HG02678 (cell line): ENCODE measurements around the gene PREX1.

ENCODE experiments used
- ATAC-seq: cut with Tn5 transposase; IDR thresholded peaks from one replicate; pipeline ENCODE4 v1.9.1; 2021; ENCODE audit warnings: mild to moderate bottlenecking, moderate library complexity; ENCODE audit not compliant: unreplicated experiment

The PREX1 gene

DNA sequence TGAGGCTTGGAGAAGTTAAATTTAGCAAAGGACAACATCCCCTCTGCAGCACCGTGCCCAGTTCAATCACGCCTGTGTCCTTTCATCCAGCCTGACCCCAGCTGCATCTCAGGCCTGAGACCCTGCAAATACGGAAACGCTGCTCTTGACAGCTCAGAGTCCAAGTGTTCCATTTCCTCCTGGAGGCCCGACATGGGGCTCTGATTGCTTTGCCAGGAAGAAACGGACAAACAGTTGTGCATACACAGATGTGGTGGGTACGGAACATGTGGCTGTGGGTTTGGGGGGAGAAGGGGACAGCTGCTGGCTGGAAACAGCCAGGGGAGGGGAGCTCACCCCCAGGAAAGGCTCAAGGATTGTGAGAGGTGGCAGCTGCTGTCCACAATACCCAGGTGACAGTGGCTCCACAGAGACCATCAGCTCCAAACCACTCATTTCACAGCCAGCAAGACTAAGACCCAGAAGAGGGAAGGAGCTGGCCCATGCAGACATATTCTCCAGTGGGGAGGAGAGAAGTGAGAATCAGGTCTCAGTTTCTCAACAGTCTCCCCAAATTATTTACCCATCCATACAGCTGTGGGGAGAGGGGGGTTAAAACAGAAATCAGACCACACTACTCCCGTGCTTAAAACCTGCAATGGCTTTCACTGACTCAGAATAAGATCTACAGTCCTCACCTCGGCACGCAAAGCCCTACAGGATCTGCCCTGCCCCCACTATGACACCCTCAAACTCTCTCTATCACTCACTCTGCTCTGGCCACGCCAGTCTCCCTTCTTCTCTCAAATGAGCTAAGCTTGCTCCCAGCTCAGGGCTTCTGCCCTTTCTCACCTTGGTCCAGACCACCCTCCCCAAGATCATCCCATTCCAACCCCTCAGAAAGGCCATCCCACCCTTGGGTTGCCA is 89.1 kb downstream of the PREX1 start:
- peak; percentile 61 for ATAC-seq

DNA sequence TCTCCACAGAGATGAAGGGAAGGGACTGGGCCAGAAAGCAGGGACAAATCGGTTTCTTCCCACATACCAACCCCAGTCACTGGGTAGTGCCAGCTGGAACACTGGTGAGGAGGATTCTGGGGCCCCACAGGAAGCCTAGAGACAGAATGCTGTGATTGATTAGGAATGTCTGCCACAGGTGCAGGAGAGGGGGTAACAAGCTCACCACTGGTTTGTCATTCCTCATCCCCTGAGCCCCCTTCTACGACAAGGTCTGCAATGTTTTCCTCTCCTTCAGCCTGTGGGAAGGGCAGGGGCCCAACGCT is 89.8 kb downstream of the PREX1 start:
- no peak for ATAC-seq

DNA sequence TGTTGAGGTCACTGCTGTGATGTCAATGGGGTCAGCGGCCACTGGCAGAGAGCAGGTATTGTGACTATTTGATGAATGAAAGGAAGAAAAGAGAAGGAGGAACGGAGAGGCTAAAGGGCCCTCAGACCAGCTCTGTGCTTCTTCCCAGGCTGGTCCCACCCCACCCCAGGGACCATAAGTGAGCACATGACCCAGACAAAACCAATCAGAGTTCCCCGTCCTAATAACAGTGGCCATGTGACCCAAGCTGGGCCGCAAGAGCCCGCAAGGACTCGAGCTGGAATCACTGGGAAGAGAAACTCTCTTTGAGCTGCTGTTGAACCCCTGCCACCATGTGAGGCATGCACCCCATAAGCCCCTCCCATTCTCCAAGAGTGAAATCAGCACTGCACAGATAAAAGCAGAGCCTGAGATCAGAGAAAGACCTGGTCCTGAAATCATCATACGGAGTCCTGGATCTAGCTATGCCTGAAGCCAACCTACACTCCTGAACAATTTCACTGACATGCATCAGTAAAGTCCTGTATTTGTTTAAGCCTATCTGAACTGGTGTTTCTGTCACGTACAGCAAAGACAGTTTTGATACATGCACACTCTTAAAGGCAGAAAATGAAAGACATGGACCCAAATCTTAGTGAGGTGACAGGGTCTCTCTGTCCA is 90.2 kb downstream of the PREX1 start:
- no peak for ATAC-seq

DNA sequence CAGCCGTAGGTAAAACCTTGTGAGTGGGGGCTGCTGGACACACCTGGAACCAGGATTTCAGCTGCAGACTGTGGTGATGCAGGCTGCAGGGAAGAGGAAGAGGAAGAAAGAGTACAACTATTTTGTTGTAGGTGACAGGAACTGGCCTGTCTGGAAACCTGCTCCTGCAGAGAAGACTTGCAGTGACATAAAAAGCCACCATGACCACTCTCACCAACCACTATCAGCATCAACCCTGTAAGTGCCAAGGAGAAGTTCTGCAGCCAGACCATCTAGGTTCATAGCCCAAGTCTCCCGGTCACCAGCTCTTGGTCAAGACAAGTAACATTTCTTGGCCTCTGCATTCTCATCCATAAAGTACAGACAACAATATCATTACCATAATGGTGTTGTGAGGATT is 91.2 kb downstream of the PREX1 start:
- no peak for ATAC-seq

DNA sequence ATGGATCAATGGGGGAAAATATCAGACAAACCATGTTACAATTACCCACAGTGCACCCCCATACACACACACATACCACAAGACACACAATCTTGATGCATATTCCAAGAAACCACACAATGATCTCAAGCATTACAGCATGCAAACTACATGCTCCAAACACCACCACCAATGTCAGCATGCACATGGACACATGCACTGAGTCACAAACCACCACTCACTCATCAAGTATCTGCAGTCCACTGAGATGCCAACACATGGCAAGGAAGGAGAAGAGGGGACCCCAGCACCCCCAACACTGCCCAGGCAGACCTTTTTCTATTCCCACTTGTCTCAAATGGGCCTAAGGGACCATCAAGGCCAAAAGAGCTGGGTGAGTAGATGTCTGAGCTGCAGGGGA is 91.6 kb downstream of the PREX1 start:
- no peak for ATAC-seq

DNA sequence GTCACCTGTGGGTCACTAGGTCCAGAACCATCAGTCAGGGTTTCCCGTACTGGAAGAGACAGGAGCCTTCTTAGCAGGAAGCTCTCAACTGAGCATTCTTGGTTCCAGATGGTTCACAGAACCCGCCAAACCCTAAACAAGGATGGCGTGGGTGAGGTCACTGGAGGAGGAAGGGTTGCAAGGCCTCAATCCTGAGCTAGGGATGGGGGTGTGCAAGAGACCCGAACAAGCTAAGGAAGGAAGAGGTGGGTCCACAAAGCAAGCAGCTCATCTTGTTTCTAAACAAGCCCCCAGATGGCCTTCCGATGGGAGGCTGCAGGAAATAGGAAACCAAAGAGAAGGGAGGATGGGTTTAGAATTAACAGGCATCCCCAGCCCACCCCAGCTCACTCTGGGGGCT is 92.7 kb downstream of the PREX1 start:
- no peak for ATAC-seq

DNA sequence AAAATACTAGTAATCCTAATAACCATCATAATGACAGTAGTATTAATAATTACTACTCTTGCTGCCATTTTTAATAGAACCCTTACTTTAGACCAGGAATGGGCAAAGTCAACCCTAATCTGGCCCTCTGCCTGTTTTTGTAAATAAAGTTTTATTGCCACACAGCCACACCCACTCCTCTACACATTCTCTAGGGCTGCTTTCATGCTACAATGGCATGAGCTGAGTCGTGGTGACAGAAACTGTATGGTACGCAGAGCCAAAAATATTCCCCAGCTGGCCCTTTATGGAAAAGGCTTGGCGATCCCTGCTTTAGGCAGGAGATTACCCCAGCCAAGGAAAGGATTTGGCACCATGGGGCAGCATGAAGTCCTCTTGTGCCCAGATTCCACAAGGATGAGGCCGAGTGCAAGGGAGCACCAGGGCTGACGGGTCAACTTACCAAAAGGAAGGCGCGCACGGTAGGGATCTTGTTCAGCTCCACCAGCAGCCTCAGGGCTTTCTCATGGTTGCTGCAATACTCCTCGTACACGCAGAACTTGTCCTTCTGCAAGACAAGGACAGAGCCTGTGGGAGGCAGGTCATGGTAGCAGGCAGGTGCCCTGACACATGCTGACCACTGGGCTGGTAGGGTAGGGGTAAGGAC is 93.6 kb downstream of the PREX1 start:
- no peak for ATAC-seq

DNA sequence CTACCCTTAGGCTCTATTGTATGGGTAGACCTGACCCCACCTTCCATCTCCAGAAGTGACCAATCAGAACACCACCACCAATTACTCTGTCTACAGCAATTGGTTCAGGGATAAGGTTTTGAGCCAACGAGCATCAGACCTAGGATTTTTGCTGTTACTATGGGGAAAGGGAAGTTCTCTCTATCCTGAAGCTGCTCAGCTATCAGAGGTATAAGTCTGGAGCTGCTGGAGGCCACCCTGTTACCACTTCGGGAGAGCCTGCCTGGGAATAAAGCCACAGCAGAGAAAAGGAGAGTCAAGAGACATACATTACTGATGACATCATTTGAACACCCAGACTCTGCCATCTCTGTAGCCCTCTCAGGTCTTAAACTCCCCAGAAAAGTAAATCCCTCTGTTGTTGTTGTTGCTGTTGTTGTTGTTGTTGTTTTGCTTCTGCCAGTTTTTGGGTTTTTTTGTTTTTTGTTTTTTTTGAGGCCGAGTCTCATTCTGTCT is 94.5 kb downstream of the PREX1 start:
- ATAC-seq, result no peak

DNA sequence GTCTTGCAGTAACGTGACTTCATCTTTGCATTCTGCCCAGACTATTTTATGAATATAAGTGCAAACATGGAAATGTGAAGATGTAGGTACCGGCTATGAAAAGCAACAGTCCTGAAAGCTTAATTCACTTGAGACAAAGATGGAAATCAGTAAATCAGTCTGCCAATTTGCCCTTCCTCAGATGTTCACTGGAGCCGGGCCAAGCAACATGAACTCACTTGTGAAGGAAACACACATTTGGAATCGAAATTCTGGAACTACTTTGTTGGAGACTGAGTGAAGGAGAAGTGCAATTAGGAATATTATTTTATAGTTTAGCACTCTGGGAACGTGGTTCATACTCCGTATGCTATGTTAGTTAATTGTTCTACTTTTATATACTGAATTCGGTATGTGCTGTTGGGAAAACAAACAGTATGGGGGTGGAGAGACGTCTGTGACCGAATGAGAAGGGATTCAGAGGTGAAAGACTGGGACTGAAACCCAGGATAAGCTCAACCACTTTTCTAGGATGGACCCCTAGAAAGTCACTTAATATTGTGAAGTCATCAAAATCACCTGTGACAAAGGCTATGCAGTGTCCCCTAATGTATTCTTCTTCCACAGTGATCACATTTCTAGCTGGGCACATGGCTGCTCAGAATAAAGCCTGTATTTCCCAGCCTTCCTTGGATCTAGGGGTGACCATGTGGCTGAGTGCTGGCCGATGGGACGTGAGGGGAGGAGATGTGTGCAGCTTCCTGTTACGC is 95.5 kb downstream of the PREX1 start:
- no peak for ATAC-seq

DNA sequence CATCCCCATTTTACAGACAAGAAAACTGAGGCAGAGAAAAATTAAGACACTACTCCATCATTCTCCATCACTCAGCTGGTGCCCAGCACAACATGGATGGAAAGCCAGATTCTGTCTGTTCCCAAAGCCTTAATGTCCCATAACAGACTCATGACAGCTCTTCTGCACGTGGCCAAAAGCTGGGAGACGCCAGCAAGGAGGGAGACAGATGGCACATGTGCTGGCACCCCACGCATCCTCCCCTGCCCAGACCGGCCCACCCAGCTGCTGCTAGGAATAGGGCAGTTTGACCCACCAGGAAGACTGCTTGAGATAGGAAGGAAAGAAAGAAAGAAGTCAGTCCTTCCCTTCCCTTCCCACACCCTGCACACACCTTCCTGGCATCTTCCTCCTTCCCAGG is 96.3 kb downstream of the PREX1 start:
- no peak for ATAC-seq

DNA sequence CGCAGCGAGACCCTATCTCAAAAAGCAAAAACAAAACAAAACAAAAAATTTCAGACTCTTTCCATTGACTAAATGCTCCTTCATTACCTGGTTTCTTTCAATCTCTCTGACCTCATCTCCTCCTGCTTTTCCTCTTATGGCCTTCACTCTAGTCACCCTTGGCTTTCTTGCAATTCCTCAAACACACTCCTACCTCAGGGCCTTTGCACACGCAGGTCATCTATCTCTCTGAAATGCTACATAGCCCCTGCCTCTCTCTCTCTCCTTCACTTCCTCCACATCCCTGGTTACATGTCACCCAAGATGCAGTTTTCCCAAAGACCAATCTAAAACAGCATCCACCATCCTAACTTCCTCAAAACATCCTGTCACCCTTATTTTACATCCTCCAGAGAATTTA is 96.8 kb downstream of the PREX1 start:
- no peak for ATAC-seq

DNA sequence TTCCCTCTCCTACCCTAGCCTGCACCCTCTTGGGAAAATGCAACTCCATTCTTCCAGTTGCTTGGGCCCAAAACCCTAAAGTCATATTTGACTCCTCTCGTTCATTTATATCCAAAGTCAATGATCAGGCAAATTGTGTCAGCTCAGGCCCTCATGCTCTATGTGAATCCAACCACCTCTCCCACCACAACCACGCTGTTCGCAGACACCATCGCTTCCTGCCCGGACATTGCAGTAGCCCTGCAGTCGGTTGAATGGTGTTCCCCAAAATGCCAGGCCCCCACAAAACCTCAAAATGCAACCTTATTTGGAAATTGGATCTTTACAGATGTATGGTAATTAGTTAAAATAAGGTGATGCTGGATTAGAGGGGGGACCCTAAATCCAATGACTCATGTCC is 98.3 kb downstream of the PREX1 start:
- ATAC-seq, result no peak

DNA sequence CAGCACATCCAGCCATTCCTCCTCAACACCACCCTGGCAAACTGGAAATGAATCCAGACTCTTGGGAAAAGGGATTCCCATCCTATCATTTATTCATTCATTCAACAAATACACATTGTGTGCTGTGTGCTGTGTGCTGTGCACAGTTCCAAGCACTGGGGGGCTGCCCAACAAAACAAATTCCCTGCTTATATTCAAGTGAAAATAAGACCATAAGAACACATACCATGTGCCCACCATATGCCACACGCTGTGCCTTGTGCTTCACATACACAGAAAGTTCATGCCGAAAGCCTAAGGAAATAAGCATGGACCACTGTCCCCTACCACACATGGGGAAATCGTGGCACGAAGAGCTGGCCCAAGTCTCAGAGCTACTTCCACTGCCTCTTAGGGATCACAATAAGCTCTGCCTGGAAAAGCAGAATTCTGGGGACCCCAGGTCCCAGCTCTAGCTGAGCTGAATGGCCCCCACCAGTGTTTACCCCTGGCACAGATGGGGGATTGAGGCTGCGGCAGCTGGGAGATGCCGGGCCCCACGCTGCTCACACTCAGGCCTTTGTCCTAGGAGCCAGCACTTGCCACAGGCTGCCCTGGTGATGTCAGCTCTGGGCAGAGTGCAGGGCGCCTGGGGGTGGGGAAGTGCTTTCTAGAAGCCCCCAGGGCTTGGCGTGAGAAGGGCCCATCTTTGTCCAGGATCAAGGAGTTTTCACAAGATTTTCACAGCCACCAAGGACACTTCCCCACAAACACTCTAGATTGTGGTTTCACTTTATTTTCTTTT is 99.6 kb downstream of the PREX1 start:
- no peak for ATAC-seq

DNA sequence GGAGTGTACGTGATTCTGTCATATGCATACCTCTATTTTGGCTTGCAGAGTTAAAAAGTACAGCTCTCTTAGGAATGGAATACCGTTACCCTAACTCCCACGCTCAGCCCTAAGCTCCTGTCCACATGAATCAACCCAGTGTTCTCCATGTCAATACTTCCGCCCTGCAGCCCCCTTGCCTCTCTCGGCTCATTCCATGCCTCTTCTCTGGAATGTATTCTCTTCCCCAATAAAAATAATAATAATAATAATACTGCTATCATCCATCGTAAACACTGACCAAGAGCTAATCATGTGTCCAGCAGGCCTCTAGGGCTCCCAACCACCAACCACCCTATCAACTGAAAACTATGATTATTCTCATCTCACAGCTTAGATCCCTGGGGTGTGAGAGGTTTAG is 100.6 kb downstream of the PREX1 start:
- ATAC-seq, result no peak

DNA sequence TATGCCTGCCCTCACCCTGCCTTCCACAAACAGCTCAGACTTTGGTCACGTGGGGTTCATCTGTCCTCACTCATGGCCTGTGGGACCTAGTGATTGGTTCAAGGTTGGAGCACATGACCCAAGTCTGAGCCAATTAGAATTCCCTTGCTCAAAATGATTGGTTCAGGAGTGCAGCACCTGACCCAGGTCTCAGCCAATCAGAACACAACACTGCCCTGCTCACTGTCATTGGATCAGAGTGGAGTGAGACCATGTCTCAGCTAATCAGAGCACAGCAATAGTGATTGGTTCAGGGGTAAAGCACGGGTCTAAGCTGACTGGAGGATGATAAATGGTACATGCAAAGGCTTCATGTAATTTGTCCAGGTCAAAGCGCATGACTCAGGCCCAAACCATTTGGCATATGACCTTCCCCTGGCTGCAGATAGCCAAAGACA is 102.2 kb downstream of the PREX1 start:
- no peak for ATAC-seq

DNA sequence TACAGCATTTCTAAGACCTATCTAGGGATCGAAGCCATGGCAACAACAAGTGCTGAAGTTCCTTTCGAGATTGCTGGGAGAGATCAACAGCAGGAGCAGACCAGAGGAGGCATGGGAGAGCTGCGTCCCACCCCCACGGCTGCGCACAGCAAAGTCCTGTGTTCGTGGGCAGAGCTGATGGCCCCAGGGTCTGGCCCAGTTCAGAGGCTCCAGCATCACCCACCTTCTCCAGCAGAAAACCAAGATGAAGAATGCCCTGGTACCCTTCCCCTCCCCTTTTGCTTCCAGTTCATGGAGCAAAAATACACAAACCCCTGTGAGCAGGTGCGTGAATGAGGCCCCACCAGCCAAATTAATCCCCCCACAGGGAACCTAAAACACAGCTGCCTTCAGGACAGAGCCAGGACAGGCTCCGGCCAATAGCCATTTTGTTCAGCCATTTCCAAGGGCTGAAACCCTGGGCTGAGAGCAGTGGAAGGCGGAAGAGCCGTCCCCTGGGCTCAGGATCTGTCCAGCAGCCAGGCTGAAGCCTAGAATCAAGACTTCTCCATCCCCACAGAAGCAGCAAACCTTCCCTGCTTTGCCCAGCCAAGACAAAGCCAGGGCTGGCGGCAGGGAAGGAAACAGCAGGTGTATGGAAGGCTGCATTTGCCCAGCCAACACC is 102.8 kb downstream of the PREX1 start:
- ATAC-seq, result no peak

DNA sequence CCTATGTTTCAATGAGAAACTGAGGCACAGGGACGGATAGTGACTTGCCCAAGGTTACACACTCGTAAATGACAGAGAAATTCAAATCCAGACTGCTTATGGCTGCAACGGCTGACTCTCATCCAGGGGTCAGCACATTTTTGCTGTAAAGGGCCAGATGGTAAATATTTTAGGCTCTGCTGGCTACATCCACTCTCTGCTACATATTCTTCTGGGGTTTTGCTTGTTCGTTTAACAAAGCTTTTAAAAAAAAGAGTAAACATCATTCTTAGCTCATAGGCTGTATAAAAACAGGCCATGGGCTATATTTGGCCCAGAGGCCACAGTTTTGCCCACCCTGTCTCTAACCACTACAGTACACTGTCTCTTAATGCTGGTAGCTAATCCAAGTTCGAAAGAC is 103.4 kb downstream of the PREX1 start:
- ATAC-seq, result no peak

DNA sequence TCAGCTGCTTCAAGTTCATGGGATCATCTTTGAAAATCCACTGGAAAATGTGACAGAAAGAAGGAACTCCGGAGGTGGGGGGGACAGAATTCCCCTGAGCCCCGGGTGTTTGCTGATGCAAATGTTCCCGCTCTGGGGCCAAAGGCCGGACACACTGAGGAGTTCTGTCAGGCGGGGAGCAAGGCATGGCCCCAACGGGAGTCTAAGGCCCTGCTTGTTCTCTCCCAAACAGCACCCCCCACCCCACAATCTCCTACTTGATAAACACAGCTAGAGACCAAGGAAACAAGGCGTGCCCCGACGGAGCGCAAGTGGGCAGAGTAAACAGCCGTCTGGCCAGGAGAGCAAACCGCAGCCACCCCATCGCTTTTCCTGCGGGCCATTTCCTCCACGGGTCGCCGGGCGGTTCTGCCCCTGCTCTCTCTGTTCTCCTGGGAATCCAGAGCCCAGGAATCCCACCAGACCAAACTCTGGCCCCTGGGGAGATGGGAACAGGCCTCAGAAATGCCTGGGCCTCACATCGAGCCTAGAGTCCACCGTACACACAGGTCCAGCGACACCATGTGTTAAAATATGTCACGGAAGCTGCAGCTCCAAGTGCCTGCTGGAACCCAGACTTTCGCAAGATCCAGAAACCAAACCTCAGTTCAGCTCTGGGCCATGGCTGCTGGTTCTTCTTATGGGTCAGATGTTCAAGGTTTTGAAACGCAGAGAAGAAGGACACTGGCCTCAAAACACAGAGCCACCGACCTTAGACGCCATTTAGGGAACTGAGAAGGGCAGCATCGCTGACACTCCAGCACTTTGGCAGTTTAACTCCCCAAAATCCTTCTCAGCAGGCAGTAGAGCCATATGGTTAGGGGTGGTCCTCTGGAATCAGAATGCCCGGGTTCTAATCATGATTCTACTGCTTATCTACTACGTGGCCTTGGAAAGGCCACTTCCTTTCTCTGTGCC is 104.2 kb downstream of the PREX1 start:
- no peak for ATAC-seq

DNA sequence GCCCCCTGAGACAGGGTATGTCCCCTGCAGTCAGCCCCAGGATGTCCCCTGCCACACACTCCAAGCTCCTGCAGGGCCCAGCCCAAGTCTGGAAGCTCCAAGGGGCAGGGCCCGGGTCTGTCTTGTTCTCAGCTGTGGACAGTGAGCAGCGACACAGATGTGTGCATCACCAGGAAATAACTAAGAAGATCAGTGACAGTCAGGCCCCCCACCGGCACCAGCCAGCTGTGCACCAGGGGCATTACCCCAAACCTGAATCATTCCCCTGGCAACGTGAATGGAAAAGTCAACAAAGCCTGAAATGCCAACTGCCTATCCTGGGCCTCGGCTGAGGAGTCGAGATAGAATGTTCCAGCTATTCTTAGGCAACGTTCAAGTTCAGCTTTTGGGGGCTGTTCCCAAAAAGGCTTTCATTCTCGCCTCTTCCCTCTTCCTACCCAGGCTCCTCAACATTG is 105.0 kb downstream of the PREX1 start:
- ATAC-seq, result no peak
